Duodenal mucosa (tissue), 2 donors: ENCODE measurements around the gene TMC2.

Experiments used
- H3K27ac ChIP-seq: one replicate; pipeline ENCODE4 v1.7.0; 2013; ENCODE audit warnings: low read depth, low read length
- H3K27me3 ChIP-seq, 2 donors: one replicate each; pipeline ENCODE4 v1.7.0; 2013; ENCODE audit warnings: low read length in 2 of 2, control low read depth in 1 of 2; ENCODE audit not compliant: insufficient read depth in 2 of 2, control insufficient read depth in 1 of 2
- H3K36me3 ChIP-seq, 2 donors: one replicate each; pipeline ENCODE4 v1.7.0; 2013; ENCODE audit warnings: low read length in 2 of 2, control low read depth in 1 of 2; ENCODE audit not compliant: insufficient read depth in 2 of 2, control insufficient read depth in 1 of 2
- H3K4me1 ChIP-seq, 2 donors: one replicate each; pipeline ENCODE4 v1.7.0; 2013; ENCODE audit warnings: low read length in 2 of 2, control low read depth in 1 of 2; ENCODE audit not compliant: insufficient read depth in 2 of 2, control insufficient read depth in 1 of 2
- H3K4me3 ChIP-seq, 2 donors: one replicate each; pipeline ENCODE4 v1.7.0; 2013; ENCODE audit warnings: low read length in 2 of 2, low read depth in 1 of 2
- H3K9ac ChIP-seq, 2 donors: one replicate each; pipeline ENCODE4 v1.7.0; 2013; ENCODE audit warnings: low read length in 2 of 2, low read depth in 1 of 2
- H3K9me3 ChIP-seq, 2 donors: one replicate each; pipeline ENCODE4 v1.7.0; 2013; ENCODE audit warnings: low read length in 2 of 2, control low read depth in 1 of 2; ENCODE audit not compliant: control insufficient read depth in 1 of 2

TMC2 gene

GRCh38 chr20:2619961-2620595, 83.7 kb downstream of the TMC2 start:
- Histone ChIP-seq H3K36me3 (no peaks in the 10 kb centered on the region), H3K4me1 (no peaks in the 10 kb centered on the region), H3K4me3 (no peak overlapping the region), H3K27me3 (no peaks in the 10 kb centered on the region), H3K27ac (no peak overlapping the region), H3K9ac (no peak overlapping the region), H3K9me3 (no peaks in the 10 kb centered on the region)

GRCh38 chr20:2624190-2624589, 87.8 kb downstream of the TMC2 start:
- Histone ChIP-seq H3K9ac (no peak overlapping the region), H3K27ac (no peak overlapping the region), H3K36me3 (no peaks in the 10 kb centered on the region), H3K4me1 (no peaks in the 10 kb centered on the region), H3K27me3 (no peaks in the 10 kb centered on the region), H3K4me3 (no peak overlapping the region), H3K9me3 (no peaks in the 10 kb centered on the region)

- no peak overlapping the region for H3K9ac ChIP-seq
- no peak overlapping the region for H3K27ac ChIP-seq
- H3K36me3 ChIP-seq, result no peaks in the 10 kb centered on the region
- no peaks in the 10 kb centered on the region for H3K9me3 ChIP-seq
- no peaks in the 10 kb centered on the region for H3K4me1 ChIP-seq
- H3K4me3 ChIP-seq, result no peak overlapping the region
- no peaks in the 10 kb centered on the region for H3K27me3 ChIP-seq
These were observed 88.7 kb downstream of the TMC2 start for GRCh38 chr20:2625062-2625461.

- no peak overlapping the region for H3K4me3 ChIP-seq
- no peaks in the 10 kb centered on the region for H3K9me3 ChIP-seq
- H3K27me3 ChIP-seq, result no peaks in the 10 kb centered on the region
- H3K27ac ChIP-seq, result no peak overlapping the region
- no peaks in the 10 kb centered on the region for H3K4me1 ChIP-seq
- H3K9ac ChIP-seq, result no peak overlapping the region
- H3K36me3 ChIP-seq, result no peaks in the 10 kb centered on the region
These were observed 90.6 kb downstream of the TMC2 start for GRCh38 chr20:2626853-2627541.

- H3K36me3 ChIP-seq, result no peaks in the 10 kb centered on the region
- no peaks in the 10 kb centered on the region for H3K9me3 ChIP-seq
- no peak overlapping the region for H3K27ac ChIP-seq
- H3K9ac ChIP-seq, result no peak overlapping the region
- H3K27me3 ChIP-seq, result no peaks in the 10 kb centered on the region
- no peak overlapping the region for H3K4me3 ChIP-seq
- no peaks in the 10 kb centered on the region for H3K4me1 ChIP-seq
These were observed 94.9 kb downstream of the TMC2 start for GRCh38 chr20:2631228-2631627.

GRCh38 chr20:2633381-2633780, 97.0 kb downstream of the TMC2 start:
- H3K9ac ChIP-seq, result no peak overlapping the region
- no peaks in the 10 kb centered on the region for H3K4me1 ChIP-seq
- no peaks in the 10 kb centered on the region for H3K27me3 ChIP-seq
- H3K9me3 ChIP-seq, result no peaks in the 10 kb centered on the region
- H3K27ac ChIP-seq, result no peak overlapping the region
- H3K4me3 ChIP-seq, result no peak overlapping the region
- H3K36me3 ChIP-seq, result no peaks in the 10 kb centered on the region

- H3K4me1 ChIP-seq, result no peaks in the 10 kb centered on the region
- no peak overlapping the region for H3K9ac ChIP-seq
- no peak overlapping the region for H3K4me3 ChIP-seq
- no peak overlapping the region for H3K27ac ChIP-seq
- H3K27me3 ChIP-seq, result no peaks in the 10 kb centered on the region
- no peaks in the 10 kb centered on the region for H3K9me3 ChIP-seq
- no peaks in the 10 kb centered on the region for H3K36me3 ChIP-seq
These were observed 100.9 kb downstream of the TMC2 start for GRCh38 chr20:2637246-2637645.

GRCh38 chr20:2640260-2640659, 103.9 kb downstream of the TMC2 start:
- no peak overlapping the region for H3K9ac ChIP-seq
- H3K4me1 ChIP-seq, result no peaks in the 10 kb centered on the region
- H3K9me3 ChIP-seq, result no peaks in the 10 kb centered on the region
- H3K27me3 ChIP-seq, result no peaks in the 10 kb centered on the region
- H3K4me3 ChIP-seq, result no peak overlapping the region
- H3K36me3 ChIP-seq, result no peaks in the 10 kb centered on the region
- no peak overlapping the region for H3K27ac ChIP-seq

- Histone ChIP-seq H3K27me3 (no peaks in the 10 kb centered on the region), H3K4me1 (no peaks in the 10 kb centered on the region), H3K9ac (no peak overlapping the region), H3K27ac (no peak overlapping the region), H3K36me3 (no peaks in the 10 kb centered on the region), H3K9me3 (no peaks in the 10 kb centered on the region), H3K4me3 (no peak overlapping the region)
These were observed 104.5 kb downstream of the TMC2 start for GRCh38 chr20:2640899-2641298.

GRCh38 chr20:2643708-2644107, 107.3 kb downstream of the TMC2 start:
- Histone ChIP-seq H3K9ac (no peak overlapping the region), H3K36me3 (no peaks in the 10 kb centered on the region), H3K27me3 (no peaks in the 10 kb centered on the region), H3K9me3 (no peaks in the 10 kb centered on the region), H3K4me1 (no peaks in the 10 kb centered on the region), H3K27ac (no peak overlapping the region), H3K4me3 (no peak overlapping the region)
